GM12878 (cell line): ENCODE data around the gene TMEM87A. TPM values are rescaled to one million over a fixed set of nuclear protein-coding genes. Genes with fewer than 3 reads are reported as not detected.

ENCODE experiments used
- ATAC-seq: fragments of 200-7000 bp; cut with Tn5 transposase; 3 replicates; pipeline ENCODE4 v1.9.1; 2020; ENCODE audit warnings: mild to moderate bottlenecking, moderate library complexity
- BruUV-seq: library from RNA; stranded (reverse); fragments of 400-500 nt; replicated peaks from 2 replicates; lab custom pipeline; 2021; lab: Mats Ljungman, UMichigan
- CTCF ChIA-PET: fragments of 300-600 bp; sonication (Branson Sonifier 250); formaldehyde crosslinking; extraction: SDS; loops from one replicate; lab custom pipeline; 2021; ENCODE audit warnings: inconsistent platforms; lab: Yijun Ruan, JAX
- POLR2A ChIA-PET: fragments of 350-600 bp; formaldehyde crosslinking; extraction: SDS; loops from one replicate; lab custom pipeline; 2021; ENCODE audit warnings: inconsistent platforms; lab: Charles Lee
- RAD21 ChIA-PET: fragments of 300-600 bp; sonication (Branson Sonifier 250); formaldehyde crosslinking; loops from one replicate; lab custom pipeline; 2023; ENCODE audit warnings: antibody characterized with exemption; ENCODE audit not compliant: unreplicated experiment; lab: Charles Lee
- SMC1A ChIA-PET: fragments of 300-600 bp; sonication (Branson Sonifier 250); formaldehyde crosslinking; loops from one replicate; lab custom pipeline; 2023; ENCODE audit not compliant: unreplicated experiment, uncharacterized antibody; lab: Charles Lee
- DNase-seq: peaks from one replicate; pipeline ENCODE4 v3.0.0-alpha.2; 2011; ENCODE audit warnings: low read depth, low spot score
- FAIRE-seq: peaks from 3 replicates; lab custom pipeline; 2011; peaks lifted over from hg19 to GRCh38; lab: Jason Lieb, UNC
- H2AFZ ChIP-seq: 2 replicates; pipeline ENCODE4 v1.6.0; 2011; ENCODE audit warnings: low read depth, low read length, control low read depth; ENCODE audit not compliant: control insufficient read depth
- H3K27ac ChIP-seq: 2 replicates; pipeline ENCODE4 v1.5.1; 2011; ENCODE audit warnings: control low read depth; ENCODE audit not compliant: control insufficient read depth, insufficient read depth
- H3K27me3 ChIP-seq, 2 experiments: replicated peaks in 1 of 2; 2 replicates each; pipeline versions ENCODE4 v1.6.0 to v1.6.1; 2011; ENCODE audit warnings: low read length in 1 of 2; ENCODE audit not compliant: control insufficient read depth in 2 of 2, insufficient read depth in 2 of 2
- H3K36me3 ChIP-seq, 2 experiments: 2 replicates each; pipeline ENCODE4 v1.5.1; 2011; ENCODE audit warnings: low read length in 1 of 2; ENCODE audit not compliant: control insufficient read depth in 2 of 2, insufficient read depth in 2 of 2
- H3K4me1 ChIP-seq: 2 replicates; pipeline ENCODE4 v1.6.1; 2011; ENCODE audit warnings: mild to moderate bottlenecking, low read length, moderate library complexity, mixed read lengths; ENCODE audit not compliant: control insufficient read depth, insufficient read depth
- H3K4me2 ChIP-seq: 2 replicates; pipeline ENCODE4 v1.6.0; 2011; ENCODE audit warnings: control low read depth; ENCODE audit not compliant: control insufficient read depth, insufficient read depth
- H3K4me3 ChIP-seq: fragments of 200-600 bp; sonication (generic); 2 replicates; pipeline ENCODE4 v1.5.1; 2016
- H3K79me2 ChIP-seq: 2 replicates; pipeline ENCODE4 v1.6.0; 2011; ENCODE audit warnings: low read length; ENCODE audit not compliant: control insufficient read depth, insufficient read depth
- H3K9ac ChIP-seq: 2 replicates; pipeline ENCODE4 v1.8.0; 2011; ENCODE audit warnings: low read length, control low read depth, mixed read lengths; ENCODE audit not compliant: control insufficient read depth, insufficient read depth
- H3K9me3 ChIP-seq: replicated peaks from 3 replicates; pipeline ENCODE4 v1.5.1; 2011; ENCODE audit warnings: mild to moderate bottlenecking, low read length; ENCODE audit not compliant: control insufficient read depth, insufficient read depth
- H4K20me1 ChIP-seq: 2 replicates; pipeline ENCODE4 v1.6.0; 2011; ENCODE audit not compliant: control insufficient read depth, insufficient read depth
- CBFB ChIP-seq: IDR thresholded peaks from 2 replicates; pipeline ENCODE4 v1.6.1; 2016; ENCODE audit warnings: antibody characterized with exemption, low read depth
- CBX3 ChIP-seq: fragments of 200-600 bp; sonication (generic); IDR thresholded peaks from 2 replicates; pipeline ENCODE4 v1.6.1; 2016; ENCODE audit warnings: low read depth, borderline replicate concordance
- E4F1 ChIP-seq: fragments of 450-650 bp; IDR thresholded peaks from 2 replicates; pipeline ENCODE4 v1.6.1; 2018; ENCODE audit warnings: borderline replicate concordance, mild to moderate bottlenecking; ENCODE audit not compliant: partially characterized antibody
- FOXK2 ChIP-seq: fragments of 450-650 bp; IDR thresholded peaks from 2 replicates; pipeline ENCODE4 v1.6.1; 2017; ENCODE audit warnings: mild to moderate bottlenecking, moderate library complexity
- HDGF ChIP-seq: fragments of 450-650 bp; IDR thresholded peaks from 2 replicates; pipeline ENCODE4 v1.6.1; 2016; ENCODE audit warnings: antibody characterized with exemption
- LARP7 ChIP-seq: fragments of 450-650 bp; IDR thresholded peaks from 2 replicates; pipeline ENCODE4 v1.6.1; 2017; ENCODE audit warnings: mild to moderate bottlenecking
- MXI1 ChIP-seq: fragments of 150-350 bp; IDR thresholded peaks from 2 replicates; pipeline ENCODE4 v1.6.1; 2011; ENCODE audit warnings: low read depth, mild to moderate bottlenecking, inconsistent platforms, low read length, improper control_type of control experiment
- NFXL1 ChIP-seq: fragments of 450-650 bp; IDR thresholded peaks from 2 replicates; pipeline ENCODE4 v1.6.1; 2017; ENCODE audit warnings: antibody characterized with exemption, mild to moderate bottlenecking, borderline replicate concordance
- NRF1 ChIP-seq: conservative IDR thresholded peaks from 2 replicates; pipeline ENCODE4 v1.6.1; 2011; ENCODE audit warnings: mild to moderate bottlenecking, low read depth, low read length, improper control_type of control experiment
- PAX8 ChIP-seq: fragments of 450-650 bp; IDR thresholded peaks from 2 replicates; pipeline ENCODE4 v1.6.1; 2017; ENCODE audit warnings: mild to moderate bottlenecking, moderate library complexity
- RAD21 ChIP-seq: IDR thresholded peaks from 2 replicates; pipeline ENCODE4 v1.6.1; 2011; ENCODE audit warnings: mild to moderate bottlenecking, low read depth, low read length, moderate library complexity; ENCODE audit not compliant: insufficient read depth
- SIN3A ChIP-seq: IDR thresholded peaks from 2 replicates; pipeline ENCODE4 v1.6.1; 2012; ENCODE audit warnings: low read depth, low read length, improper control_type of control experiment
- ZNF274 ChIP-seq: IDR thresholded peaks from one replicate; pipeline ENCODE4 v1.8.0; 2011; ENCODE audit not compliant: insufficient read length, insufficient read depth
- WGBS: methylation state at CpG from one replicate; pipeline ENCODE4 v1.1.6; 2016; ENCODE audit warnings: low lambda C conversion rate; ENCODE audit not compliant: insufficient replicate concordance, insufficient coverage; ENCODE audit errors: missing lambda C conversion rate; 5-methylcytosine and 5-hydroxymethylcytosine counted together
- in situ Hi-C: fragments of 300-500 bp; cut with MboI; formaldehyde crosslinking; loops from 9 replicates; pipeline ENCODE4 v1.14.3; 2018; ENCODE audit warnings: mixed read lengths
- intact Hi-C: fragments of 100-400 bp; cut with micrococcal nuclease; formaldehyde crosslinking; loops from one replicate; pipeline ENCODE4 v1.14.2; 2022; ENCODE audit not compliant: unreplicated experiment
- polyA plus RNA-seq, 11 experiments: library from polyadenylated mRNA; depleted of rRNA in 4 of 11; unstranded in 6 of 11; stranded (reverse) in 5 of 11; fragments of >200 nt; fragmentation: Nextera tagmentation in 4 of 11; fragmentation: Illumina TruSeq in 1 of 11; extraction: Ambion mirVana in 4 of 11; extraction: Trizol in 1 of 11; gene quantifications; 1 replicate in 1 of 11; 2 replicates in 10 of 11; pipeline versions ENCODE4 v1.2.1 to v1.2.3, GENCODE V29; 2011 to 2016; ENCODE audit warnings: inconsistent platforms in 2 of 11, missing spikeins in 2 of 11, low read depth in 1 of 11
- total RNA-seq, 4 experiments: library from RNA; depleted of rRNA in 3 of 4; stranded (reverse); fragments of >200 nt in 3 of 4; fragmentation: Illumina TruSeq in 1 of 4; extraction: Trizol in 1 of 4; gene quantifications; 2 replicates each; pipeline versions ENCODE4 v1.2.1 to v1.2.3, GENCODE V29; 2013 to 2021
- TF ChIP-seq, protein P1 (sequence below): IDR thresholded peaks from 2 replicates; pipeline ENCODE4 v1.6.1; 2012; ENCODE audit warnings: low read depth, low read length, improper control_type of control experiment
- TF ChIP-seq, protein P2 (sequence below): IDR thresholded peaks from 2 replicates; pipeline ENCODE4 v1.6.1; 2012; ENCODE audit warnings: low read length, inconsistent platforms

The TMEM87A gene
- total and polyA plus RNA-seq, 10 of the 15 experiments (the other 5 are each of a cell fraction or from before 2014, with no cell fraction given), result 18.2 to 53.2 (median 33.4) TPM

DNA sequence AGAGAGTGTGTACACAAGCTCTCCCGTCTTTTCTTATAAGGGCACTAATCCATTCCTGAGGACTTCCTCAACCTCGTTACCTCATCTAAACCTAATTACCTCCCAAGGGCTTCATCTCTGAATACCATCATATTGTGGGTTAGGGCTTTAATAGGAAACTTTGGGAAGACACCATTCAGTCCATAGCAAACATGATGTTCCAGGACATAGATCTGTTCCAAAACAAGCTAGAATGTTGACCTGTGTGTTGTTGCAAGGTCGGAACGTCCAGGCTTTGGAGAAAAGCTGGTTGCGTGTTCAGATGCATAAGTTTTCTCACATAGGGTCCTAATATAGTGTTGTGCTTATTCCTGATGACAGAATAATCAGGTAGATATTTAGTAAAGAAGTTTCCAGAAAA is 9.7 kb upstream of the TMEM87A start:
- Histone ChIP-seq H3K4me1 (no peaks in the 10 kb centered on the region), H3K79me2 (no peaks in the 10 kb centered on the region), H3K9me3 (no peaks in the 10 kb centered on the region), H3K4me3 (no peak overlapping the region), H3K36me3 (peaks cover 0 to 5% of the 10 kb centered on the region in 2 experiments; a peak in 3 of 4 replicates), H2AFZ (no peak overlapping the region), H4K20me1 (no peaks in the 10 kb centered on the region), H3K27ac (no peak overlapping the region), H3K9ac (no peak overlapping the region), H3K27me3 (no peaks in the 10 kb centered on the region), H3K4me2 (no peak overlapping the region)
- in situ Hi-C loops, result no loop called here
- FAIRE-seq (no peak), ATAC-seq (no peak), DNase-seq (no peak)
- no peak for TF ChIP-seq MXI1
- no peak for TF ChIP-seq ZNF274
- TF ChIP-seq FOXK2, result no peak
- no peak for TF ChIP-seq CBFB
- TF ChIP-seq E4F1, result no peak
- no peak for TF ChIP-seq HDGF
- no peak for TF ChIP-seq NRF1
- no peak for TF ChIP-seq CBX3
- TF ChIP-seq, protein P1, sequence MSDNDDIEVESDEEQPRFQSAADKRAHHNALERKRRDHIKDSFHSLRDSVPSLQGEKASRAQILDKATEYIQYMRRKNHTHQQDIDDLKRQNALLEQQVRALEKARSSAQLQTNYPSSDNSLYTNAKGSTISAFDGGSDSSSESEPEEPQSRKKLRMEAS, result no peak
- TF ChIP-seq, protein P2, sequence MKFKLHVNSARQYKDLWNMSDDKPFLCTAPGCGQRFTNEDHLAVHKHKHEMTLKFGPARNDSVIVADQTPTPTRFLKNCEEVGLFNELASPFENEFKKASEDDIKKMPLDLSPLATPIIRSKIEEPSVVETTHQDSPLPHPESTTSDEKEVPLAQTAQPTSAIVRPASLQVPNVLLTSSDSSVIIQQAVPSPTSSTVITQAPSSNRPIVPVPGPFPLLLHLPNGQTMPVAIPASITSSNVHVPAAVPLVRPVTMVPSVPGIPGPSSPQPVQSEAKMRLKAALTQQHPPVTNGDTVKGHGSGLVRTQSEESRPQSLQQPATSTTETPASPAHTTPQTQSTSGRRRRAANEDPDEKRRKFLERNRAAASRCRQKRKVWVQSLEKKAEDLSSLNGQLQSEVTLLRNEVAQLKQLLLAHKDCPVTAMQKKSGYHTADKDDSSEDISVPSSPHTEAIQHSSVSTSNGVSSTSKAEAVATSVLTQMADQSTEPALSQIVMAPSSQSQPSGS, result no peak
- TF ChIP-seq NFXL1, result no peak
- no peak for TF ChIP-seq LARP7
- TF ChIP-seq PAX8, result no peak
- TF ChIP-seq SIN3A, result no peak
- no peak for TF ChIP-seq RAD21
- 79% methylated on average over 5 of the region's 5 CpGs for WGBS
- ChIA-PET POLR2A (interaction anchor here (0.6 to 1.0 kb wide), 2 partner anchors 11 to 14 kb away, joined by 3 read pairs; no protein-coding TSS in a partner anchor), CTCF (no interaction called here), RAD21 (no interaction called here), SMC1A (interaction anchor here (1.3 kb wide), 1 partner anchor 221 kb away, joined by 3 read pairs; no protein-coding TSS in a partner anchor)
- intact Hi-C loops, result no loop called here
- BruUV-seq, result no TSS peak
